HG03521 (cell line): ENCODE results near the gene CEPT1.

Experiments
- ATAC-seq: cut with Tn5 transposase; IDR thresholded peaks from one replicate; pipeline ENCODE4 v1.9.1; 2021; ENCODE audit warnings: mild to moderate bottlenecking, moderate library complexity; ENCODE audit not compliant: unreplicated experiment

The CEPT1 gene

GRCh38 chr1:111192074-111192473 is 52.1 kb downstream of the CEPT1 start:
- ATAC-seq, result no peak

GRCh38 chr1:111192658-111193519 is 52.9 kb downstream of the CEPT1 start:
- ATAC-seq, result no peak

- ATAC-seq, result no peak
These were observed 53.9 kb downstream of the CEPT1 start for GRCh38 chr1:111193712-111194480.

GRCh38 chr1:111195002-111195684 is 55.1 kb downstream of the CEPT1 start:
- no peak for ATAC-seq

GRCh38 chr1:111196213-111196612 is 56.2 kb downstream of the CEPT1 start:
- no peak for ATAC-seq

- ATAC-seq, result no peak
These were observed 57.7 kb downstream of the CEPT1 start for GRCh38 chr1:111197598-111198284.

GRCh38 chr1:111198836-111199235 is 58.8 kb downstream of the CEPT1 start:
- ATAC-seq, result no peak

- ATAC-seq, result no peak
These were observed 59.3 kb downstream of the CEPT1 start for GRCh38 chr1:111199329-111199728.

GRCh38 chr1:111199881-111200801 is 60.1 kb downstream of the CEPT1 start, which contains the start of gene DENND2D:
Gene DENND2D (minus strand): TSS chr1:111200646. CDS start chr1:111200459, 187 bp downstream.
- ATAC-seq, result no peak

- ATAC-seq, result no peak
These were observed 60.8 kb downstream of the CEPT1 start for GRCh38 chr1:111200802-111201161.

GRCh38 chr1:111201275-111202090 is 61.5 kb downstream of the CEPT1 start:
- no peak for ATAC-seq

GRCh38 chr1:111202366-111202706 is 62.3 kb downstream of the CEPT1 start:
- ATAC-seq, result no peak

GRCh38 chr1:111202707-111203623 is 62.9 kb downstream of the CEPT1 start:
- peak; percentile 1 for ATAC-seq

GRCh38 chr1:111203681-111204200 is 63.7 kb downstream of the CEPT1 start:
- ATAC-seq, result peak; percentile 56

- ATAC-seq, result peak; percentile 70
These were observed 64.4 kb downstream of the CEPT1 start for GRCh38 chr1:111204201-111204982.

- ATAC-seq, result no peak
These were observed 65.1 kb downstream of the CEPT1 start for GRCh38 chr1:111204983-111205713.
